ENCODE measurements around the gene DBH. TPM values are rescaled to one million over a fixed set of nuclear protein-coding genes. Genes with fewer than 3 reads are reported as not detected.

The DBH gene
- total RNA-seq, 1 experiment from 2014 or later, result not detected

DNA sequence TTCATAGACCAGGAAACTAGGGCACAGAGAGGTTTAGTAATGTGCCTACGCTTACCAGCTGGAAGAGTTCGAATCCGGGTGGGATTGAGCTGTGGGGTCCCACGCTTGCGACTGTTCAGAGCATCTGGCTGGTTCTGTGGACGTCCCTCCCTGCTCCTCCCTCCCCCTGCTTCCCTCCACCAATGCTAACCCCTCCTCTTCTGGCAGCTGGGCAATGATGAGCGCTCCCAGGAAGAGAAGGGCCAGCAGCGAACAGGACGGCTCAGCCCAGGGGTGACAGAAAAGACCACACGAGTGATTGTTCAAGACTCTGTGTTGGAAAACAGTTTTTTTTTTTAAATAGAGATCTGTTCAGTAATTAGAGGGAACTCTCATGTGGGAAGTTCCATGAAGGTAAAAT, 33.9 kb upstream of the DBH start:
- Histone ChIP-seq H3K4me3 (ENCODE audit: low read depth, low read length, poor library complexity, severe bottlenecking) (no peak overlapping the region), H3K27me3 (replicated peaks; ENCODE audit: insufficient read depth, low read depth, low read length, poor library complexity) (no peaks in the 10 kb centered on the region), H3K9me3 (ENCODE audit: low read depth, low read length, poor library complexity, severe bottlenecking) (peaks cover 12% of the 10 kb centered on the region), H3K27ac (ENCODE audit: low read depth, low read length, poor library complexity, severe bottlenecking) (no peak overlapping the region), H3K4me1 (ENCODE audit: insufficient read depth, low read length, poor library complexity, severe bottlenecking) (peaks cover 9% of the 10 kb centered on the region), H3K36me3 (ENCODE audit: insufficient read depth, low read length, poor library complexity, severe bottlenecking) (no peaks in the 10 kb centered on the region)
- no peak for DNase-seq (ENCODE audit: low spot score)
- CTCF ChIA-PET, result interaction anchor here (0.7 kb wide), 1 partner anchor 627 kb away, joined by 3 read pairs; no protein-coding TSS in a partner anchor
- no peak for TF ChIP-seq EZH2 (IDR thresholded peaks at IDR 0.05; ENCODE audit: borderline replicate concordance, low read depth, low read length, poor library complexity, severe bottlenecking)
- TF ChIP-seq, protein P1, sequence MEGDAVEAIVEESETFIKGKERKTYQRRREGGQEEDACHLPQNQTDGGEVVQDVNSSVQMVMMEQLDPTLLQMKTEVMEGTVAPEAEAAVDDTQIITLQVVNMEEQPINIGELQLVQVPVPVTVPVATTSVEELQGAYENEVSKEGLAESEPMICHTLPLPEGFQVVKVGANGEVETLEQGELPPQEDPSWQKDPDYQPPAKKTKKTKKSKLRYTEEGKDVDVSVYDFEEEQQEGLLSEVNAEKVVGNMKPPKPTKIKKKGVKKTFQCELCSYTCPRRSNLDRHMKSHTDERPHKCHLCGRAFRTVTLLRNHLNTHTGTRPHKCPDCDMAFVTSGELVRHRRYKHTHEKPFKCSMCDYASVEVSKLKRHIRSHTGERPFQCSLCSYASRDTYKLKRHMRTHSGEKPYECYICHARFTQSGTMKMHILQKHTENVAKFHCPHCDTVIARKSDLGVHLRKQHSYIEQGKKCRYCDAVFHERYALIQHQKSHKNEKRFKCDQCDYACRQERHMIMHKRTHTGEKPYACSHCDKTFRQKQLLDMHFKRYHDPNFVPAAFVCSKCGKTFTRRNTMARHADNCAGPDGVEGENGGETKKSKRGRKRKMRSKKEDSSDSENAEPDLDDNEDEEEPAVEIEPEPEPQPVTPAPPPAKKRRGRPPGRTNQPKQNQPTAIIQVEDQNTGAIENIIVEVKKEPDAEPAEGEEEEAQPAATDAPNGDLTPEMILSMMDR (conservative IDR thresholded peaks at IDR 0.05; ENCODE audit: low read depth, low read length), result no peak
- BruUV-seq (replicated peaks), result no TSS peak
- POLR2A ChIA-PET (ENCODE audit: low non-redundant PET), result no interaction called here
- intact Hi-C loops (cut with micrococcal nuclease; ENCODE audit: unreplicated experiment), result loop anchor here (10.0 kb wide), 1 partner anchor 123 kb away; no protein-coding TSS in a partner anchor

DNA sequence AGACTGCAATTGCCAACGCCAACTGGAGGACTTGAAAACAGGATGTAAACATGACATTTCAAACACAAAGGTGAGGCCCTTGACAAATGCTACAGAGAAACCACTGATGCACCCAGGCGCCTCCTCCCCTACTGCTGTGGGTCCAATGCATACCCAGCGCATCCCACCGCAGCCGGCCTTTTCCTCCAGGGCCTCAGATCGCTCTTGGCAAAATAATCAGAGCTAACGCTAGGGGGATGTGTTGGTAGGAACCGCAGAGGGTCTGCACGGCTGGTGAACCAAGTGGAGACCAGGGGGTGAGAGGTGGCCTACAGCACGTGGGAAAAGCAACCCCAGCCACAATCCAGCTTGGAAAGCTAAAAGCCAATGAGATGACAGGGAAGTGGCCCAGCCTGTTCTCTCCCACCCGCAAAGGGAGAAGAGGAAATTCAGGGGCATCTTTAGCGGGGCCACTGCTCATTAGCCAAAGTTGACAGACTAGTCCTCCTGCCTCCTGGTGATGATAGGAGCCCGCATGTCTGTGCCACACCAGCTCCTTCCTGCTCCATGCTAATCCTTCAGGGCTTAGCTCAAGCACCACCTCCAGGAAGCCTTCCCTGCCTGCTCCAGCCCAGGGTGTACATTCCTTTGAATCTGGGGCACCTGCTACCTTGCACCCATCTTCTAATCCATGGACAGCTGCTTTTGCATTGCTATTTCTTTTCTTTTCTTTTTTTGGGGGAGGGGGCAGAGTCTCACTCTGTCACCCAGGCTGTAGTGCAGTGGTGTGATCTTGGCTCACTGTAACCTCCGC, 32.8 kb upstream of the DBH start:
- CTCF ChIA-PET, result no interaction called here
- H3K9me3 ChIP-seq (ENCODE audit: low read depth, low read length, poor library complexity, severe bottlenecking), result peaks cover 4% of the 10 kb centered on the region
- DNase-seq (ENCODE audit: low spot score), result no peak
- intact Hi-C loops (cut with micrococcal nuclease; ENCODE audit: unreplicated experiment), result loop anchor here (10.0 kb wide), 1 partner anchor 121 kb away; no protein-coding TSS in a partner anchor
- TF ChIP-seq EZH2 (IDR thresholded peaks at IDR 0.05; ENCODE audit: borderline replicate concordance, low read depth, low read length, poor library complexity, severe bottlenecking), result no peak
- TF ChIP-seq, protein P1 (conservative IDR thresholded peaks at IDR 0.05; ENCODE audit: low read depth, low read length), result no peak
- no TSS peak for BruUV-seq (replicated peaks)
- no peak overlapping the region for H3K4me3 ChIP-seq (ENCODE audit: low read depth, low read length, poor library complexity, severe bottlenecking)
- peaks cover 9% of the 10 kb centered on the region for H3K4me1 ChIP-seq (ENCODE audit: insufficient read depth, low read length, poor library complexity, severe bottlenecking)
- H3K27me3 ChIP-seq (replicated peaks; ENCODE audit: insufficient read depth, low read depth, low read length, poor library complexity), result peaks cover 10% of the 10 kb centered on the region
- H3K36me3 ChIP-seq (ENCODE audit: insufficient read depth, low read length, poor library complexity, severe bottlenecking), result no peaks in the 10 kb centered on the region
- POLR2A ChIA-PET (ENCODE audit: low non-redundant PET), result no interaction called here
- H3K27ac ChIP-seq (ENCODE audit: low read depth, low read length, poor library complexity, severe bottlenecking), result no peak overlapping the region

DNA sequence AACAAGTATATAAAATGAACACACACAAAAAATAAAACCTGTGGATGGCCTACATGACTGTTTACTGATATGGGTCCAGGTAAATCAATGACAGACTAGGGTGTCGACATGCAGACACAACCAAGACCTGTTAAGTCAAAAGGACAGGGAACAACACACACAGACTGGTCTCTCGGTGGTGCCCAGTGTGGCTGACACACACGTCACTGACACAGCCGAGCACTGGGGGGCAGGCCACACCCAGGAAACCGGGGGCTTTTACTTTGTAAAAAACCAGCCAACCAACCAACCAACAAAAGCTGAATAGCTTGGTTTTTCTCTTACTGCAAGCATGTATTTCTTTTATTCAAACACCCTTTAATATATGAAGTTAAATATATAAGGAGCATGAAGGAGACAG, 31.9 kb upstream of the DBH start:
- intact Hi-C loops (cut with micrococcal nuclease; ENCODE audit: unreplicated experiment), result loop anchor here (10.0 kb wide), 1 partner anchor 121 kb away; no protein-coding TSS in a partner anchor
- no peaks in the 10 kb centered on the region for H3K36me3 ChIP-seq (ENCODE audit: insufficient read depth, low read length, poor library complexity, severe bottlenecking)
- no peak for TF ChIP-seq EZH2 (IDR thresholded peaks at IDR 0.05; ENCODE audit: borderline replicate concordance, low read depth, low read length, poor library complexity, severe bottlenecking)
- TF ChIP-seq, protein P1 (conservative IDR thresholded peaks at IDR 0.05; ENCODE audit: low read depth, low read length), result peak; percentile 41

More for the DNA sequence above, 31.9 kb upstream of the DBH start:
- H3K9me3 ChIP-seq (ENCODE audit: low read depth, low read length, poor library complexity, severe bottlenecking), result no peaks in the 10 kb centered on the region
- H3K27me3 ChIP-seq (replicated peaks; ENCODE audit: insufficient read depth, low read depth, low read length, poor library complexity), result peaks cover 17% of the 10 kb centered on the region
- H3K4me1 ChIP-seq (ENCODE audit: insufficient read depth, low read length, poor library complexity, severe bottlenecking), result peaks cover 9% of the 10 kb centered on the region
- no peak overlapping the region for H3K4me3 ChIP-seq (ENCODE audit: low read depth, low read length, poor library complexity, severe bottlenecking)
- H3K27ac ChIP-seq (ENCODE audit: low read depth, low read length, poor library complexity, severe bottlenecking), result no peak overlapping the region
- no TSS peak for BruUV-seq (replicated peaks)
- ChIA-PET CTCF (interaction anchor here (0.6 kb wide), 1 partner anchor 287 kb away, joined by 3 read pairs; no protein-coding TSS in a partner anchor), POLR2A (ENCODE audit: low non-redundant PET) (no interaction called here)
- peak; percentile 67 for DNase-seq (ENCODE audit: low spot score)
